OCI-LY3 (cell line): ENCODE data around the gene HAGH.

ENCODE experiments used
- H2AFZ ChIP-seq: fragments of 200-600, 300-600 bp; shearing (Covaris generic); 2 replicates; pipeline ENCODE4 v1.6.0; 2014; ENCODE audit warnings: antibody characterized with exemption, low read depth, low read length
- H3K27ac ChIP-seq: fragments of 200-600, 300-600 bp; sonication (generic); 2 replicates; pipeline ENCODE4 v1.5.1; 2014; ENCODE audit warnings: mild to moderate bottlenecking, low read length, moderate library complexity, mixed read lengths
- H3K27me3 ChIP-seq: fragments of 200-600, 300-600 bp; sonication (generic); 2 replicates; pipeline ENCODE4 v1.6.1; 2014; ENCODE audit warnings: low read depth, low read length, mixed read lengths
- H3K36me3 ChIP-seq: fragments of 200-600, 300-600 bp; sonication (generic); replicated peaks from 2 replicates; pipeline ENCODE3; 2014; ENCODE audit warnings: low read depth, low read length, mixed read lengths
- H3K4me1 ChIP-seq: fragments of 300-600, 200-600 bp; sonication (generic); 2 replicates; pipeline ENCODE4 v1.6.1; 2014; ENCODE audit warnings: low read length, mixed read lengths
- H3K4me2 ChIP-seq: fragments of 200-600, 300-600 bp; sonication (generic); 2 replicates; pipeline ENCODE4 v1.6.1; 2014; ENCODE audit warnings: low read length, mixed read lengths
- H3K4me3 ChIP-seq: fragments of 300-600, 200-600 bp; sonication (generic); 2 replicates; pipeline ENCODE4 v1.5.1; 2014; ENCODE audit warnings: antibody characterized with exemption, mild to moderate bottlenecking, low read length, moderate library complexity
- H3K79me2 ChIP-seq: fragments of 300-600, 200-600 bp; shearing (Covaris generic); 2 replicates; pipeline ENCODE4 v1.6.1; 2014; ENCODE audit warnings: mild to moderate bottlenecking, low read length, mixed read lengths
- H3K9ac ChIP-seq: fragments of 300-600, 200-600 bp; shearing (Covaris generic); 2 replicates; pipeline ENCODE4 v1.6.0; 2014; ENCODE audit warnings: mild to moderate bottlenecking, low read length, moderate library complexity
- H3K9me3 ChIP-seq: fragments of 200-600, 300-600 bp; shearing (Covaris generic); 2 replicates; pipeline ENCODE4 v1.6.1; 2014; ENCODE audit warnings: low read length, mixed read lengths; ENCODE audit not compliant: insufficient read depth
- H4K20me1 ChIP-seq: fragments of 200-600, 300-600 bp; sonication (generic); 2 replicates; pipeline ENCODE4 v1.6.1; 2016; ENCODE audit warnings: low read length, mixed read lengths; ENCODE audit not compliant: insufficient read depth
- EZH2phosphoT487 ChIP-seq: fragments of 200-600 bp; shearing (Covaris generic); IDR thresholded peaks from 2 replicates; pipeline ENCODE4 v1.6.1; 2018; ENCODE audit warnings: antibody characterized with exemption, mixed run types, low read depth
- TF ChIP-seq, protein P1 (sequence below): fragments of 200-600, 300-600 bp; sonication (generic); IDR thresholded peaks from 2 replicates; pipeline ENCODE4 v1.5.1; 2014; ENCODE audit warnings: antibody characterized with exemption, low read length, low read depth

Gene HAGH

GRCh38 chr16:1857433-1858097 is 30.9 kb upstream of the HAGH start:
- H3K79me2 ChIP-seq, result no peaks in the 10 kb centered on the region
- H3K27ac ChIP-seq, result no peak overlapping the region
- H4K20me1 ChIP-seq, result no peaks in the 10 kb centered on the region
- H3K4me3 ChIP-seq, result no peak overlapping the region
- no peak for TF ChIP-seq EZH2phosphoT487
- no peak overlapping the region for H2AFZ ChIP-seq
- no peaks in the 10 kb centered on the region for H3K36me3 ChIP-seq
- no peak overlapping the region for H3K4me2 ChIP-seq
- no peaks in the 10 kb centered on the region for H3K9me3 ChIP-seq
- no peak overlapping the region for H3K9ac ChIP-seq
- no peaks in the 10 kb centered on the region for H3K4me1 ChIP-seq
- peaks cover 54% of the 10 kb centered on the region for H3K27me3 ChIP-seq

DNA sequence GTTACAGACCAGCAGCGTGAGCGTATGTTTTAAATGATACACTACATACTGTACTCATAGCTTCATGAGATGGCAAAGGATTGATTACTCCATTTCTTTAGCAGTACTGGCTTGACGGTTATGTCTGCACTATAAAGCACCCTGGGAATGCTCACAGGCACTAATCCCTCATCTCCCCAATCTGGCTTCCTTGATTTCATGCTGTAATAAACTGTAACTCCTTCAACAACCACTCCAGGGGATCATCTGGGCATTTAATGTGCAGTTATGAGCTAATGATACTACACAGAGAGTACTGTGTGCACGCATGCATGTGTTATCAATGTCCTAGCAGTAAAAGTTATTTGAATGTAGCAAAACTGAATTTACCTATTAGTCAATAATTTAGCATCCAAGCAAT is 25.2 kb upstream of the HAGH start:
- TF ChIP-seq, protein P1, sequence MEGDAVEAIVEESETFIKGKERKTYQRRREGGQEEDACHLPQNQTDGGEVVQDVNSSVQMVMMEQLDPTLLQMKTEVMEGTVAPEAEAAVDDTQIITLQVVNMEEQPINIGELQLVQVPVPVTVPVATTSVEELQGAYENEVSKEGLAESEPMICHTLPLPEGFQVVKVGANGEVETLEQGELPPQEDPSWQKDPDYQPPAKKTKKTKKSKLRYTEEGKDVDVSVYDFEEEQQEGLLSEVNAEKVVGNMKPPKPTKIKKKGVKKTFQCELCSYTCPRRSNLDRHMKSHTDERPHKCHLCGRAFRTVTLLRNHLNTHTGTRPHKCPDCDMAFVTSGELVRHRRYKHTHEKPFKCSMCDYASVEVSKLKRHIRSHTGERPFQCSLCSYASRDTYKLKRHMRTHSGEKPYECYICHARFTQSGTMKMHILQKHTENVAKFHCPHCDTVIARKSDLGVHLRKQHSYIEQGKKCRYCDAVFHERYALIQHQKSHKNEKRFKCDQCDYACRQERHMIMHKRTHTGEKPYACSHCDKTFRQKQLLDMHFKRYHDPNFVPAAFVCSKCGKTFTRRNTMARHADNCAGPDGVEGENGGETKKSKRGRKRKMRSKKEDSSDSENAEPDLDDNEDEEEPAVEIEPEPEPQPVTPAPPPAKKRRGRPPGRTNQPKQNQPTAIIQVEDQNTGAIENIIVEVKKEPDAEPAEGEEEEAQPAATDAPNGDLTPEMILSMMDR, result no peak
- TF ChIP-seq EZH2phosphoT487, result no peak
- H3K79me2 ChIP-seq, result no peaks in the 10 kb centered on the region

DNA sequence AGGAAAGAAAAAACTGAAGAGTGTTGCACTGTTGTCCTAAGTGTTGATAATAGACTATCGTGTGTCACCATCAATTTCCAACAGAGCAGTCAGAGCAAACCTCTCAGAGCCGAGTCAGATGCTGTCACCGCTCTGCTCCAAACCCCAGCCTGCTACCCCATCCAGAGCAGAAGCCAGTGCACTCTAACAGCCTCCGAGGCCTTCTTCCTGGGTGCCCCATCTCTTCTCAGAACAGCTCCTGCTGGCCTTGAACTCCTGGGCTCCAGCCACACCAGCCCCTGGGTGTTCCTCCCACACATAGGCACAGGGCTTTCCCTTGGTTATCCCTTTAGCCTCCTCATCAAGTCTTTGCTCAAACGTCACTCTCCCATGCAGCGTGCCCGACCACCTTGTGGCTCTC is 24.4 kb upstream of the HAGH start:
- peaks cover 16% of the 10 kb centered on the region for H3K27me3 ChIP-seq
- H4K20me1 ChIP-seq, result no peaks in the 10 kb centered on the region
- TF ChIP-seq, protein P1, result no peak
- no peak for TF ChIP-seq EZH2phosphoT487
- no peaks in the 10 kb centered on the region for H3K9me3 ChIP-seq
- H3K9ac ChIP-seq, result no peak overlapping the region
- no peak overlapping the region for H3K27ac ChIP-seq
- no peaks in the 10 kb centered on the region for H3K4me1 ChIP-seq
- no peak overlapping the region for H2AFZ ChIP-seq
- H3K36me3 ChIP-seq, result no peaks in the 10 kb centered on the region
- H3K4me3 ChIP-seq, result no peak overlapping the region
- H3K4me2 ChIP-seq, result no peak overlapping the region
- no peaks in the 10 kb centered on the region for H3K79me2 ChIP-seq

More for the DNA sequence above, 25.2 kb upstream of the HAGH start:
- Histone ChIP-seq H3K4me2 (no peak overlapping the region), H3K27ac (no peak overlapping the region), H3K27me3 (peaks cover 16% of the 10 kb centered on the region), H3K4me3 (no peak overlapping the region), H4K20me1 (no peaks in the 10 kb centered on the region), H3K4me1 (no peaks in the 10 kb centered on the region), H3K9ac (no peak overlapping the region), H3K9me3 (no peaks in the 10 kb centered on the region), H2AFZ (no peak overlapping the region), H3K36me3 (no peaks in the 10 kb centered on the region)

- Histone ChIP-seq H3K4me2 (no peak overlapping the region), H3K36me3 (no peaks in the 10 kb centered on the region), H3K9ac (no peak overlapping the region), H3K4me1 (no peaks in the 10 kb centered on the region), H3K27ac (no peak overlapping the region), H3K9me3 (no peaks in the 10 kb centered on the region), H3K4me3 (no peak overlapping the region), H3K79me2 (no peaks in the 10 kb centered on the region), H2AFZ (no peak overlapping the region), H4K20me1 (no peaks in the 10 kb centered on the region), H3K27me3 (no peaks in the 10 kb centered on the region)
- no peak for TF ChIP-seq EZH2phosphoT487
- TF ChIP-seq, protein P1, result no peak
Measured at GRCh38 chr16:1846416-1846815, 19.8 kb upstream of the HAGH start.
